GM23338 (cell line): Measurements from ENCODE around the gene ERGIC2. TPM values are rescaled to one million over a fixed set of nuclear protein-coding genes. Genes with fewer than 3 reads are reported as not detected.

Source experiments
- ATAC-seq: fragments of 200-7000 bp; cut with Tn5 transposase; 3 replicates; pipeline ENCODE4 v1.9.1; 2020
- DNase-seq: peaks from one replicate; pipeline ENCODE4 v3.0.0-alpha.2; 2015; ENCODE audit warnings: low spot score
- H2AFZ ChIP-seq: fragments of 200-600 bp; sonication (generic); 2 replicates; pipeline ENCODE4 v1.8.0; 2016; ENCODE audit warnings: antibody characterized with exemption, mild to moderate bottlenecking, moderate library complexity
- H3F3A ChIP-seq: fragments of 200-600 bp; sonication (generic); replicated peaks from 2 replicates; pipeline ENCODE4 v1.8.0; 2017; ENCODE audit warnings: antibody characterized with exemption, mixed run types, low read depth
- H3K27ac ChIP-seq: fragments of 200-600 bp; sonication (generic); 2 replicates; pipeline ENCODE4 v1.6.1; 2016; ENCODE audit warnings: low read depth
- H3K27me3 ChIP-seq: fragments of 200-600 bp; sonication (generic); 2 replicates; pipeline ENCODE4 v1.8.0; 2016; ENCODE audit warnings: mild to moderate bottlenecking, mixed run types, moderate library complexity; ENCODE audit not compliant: insufficient read depth
- H3K36me3 ChIP-seq: fragments of 200-600 bp; sonication (generic); 2 replicates; pipeline ENCODE4 v1.8.0; 2016; ENCODE audit warnings: mild to moderate bottlenecking; ENCODE audit not compliant: insufficient read depth
- H3K4me1 ChIP-seq: fragments of 200-600 bp; sonication (generic); 2 replicates; pipeline ENCODE4 v1.8.0; 2016; ENCODE audit warnings: mild to moderate bottlenecking, moderate library complexity; ENCODE audit not compliant: insufficient read depth
- H3K4me2 ChIP-seq: fragments of 200-600 bp; sonication (generic); 2 replicates; pipeline ENCODE4 v1.7.1; 2017; ENCODE audit warnings: mixed run types
- H3K4me3 ChIP-seq: fragments of 200-600 bp; sonication (generic); 2 replicates; pipeline ENCODE4 v1.6.1; 2016; ENCODE audit warnings: mixed run types
- H3K79me2 ChIP-seq: fragments of 200-600 bp; sonication (generic); replicated peaks from 2 replicates; pipeline ENCODE4 v1.8.0; 2017; ENCODE audit warnings: mild to moderate bottlenecking; ENCODE audit not compliant: insufficient read depth
- H3K9me2 ChIP-seq: fragments of 200-600 bp; sonication (generic); 2 replicates; pipeline ENCODE4 v1.8.0; 2017; ENCODE audit not compliant: insufficient read depth
- H4K20me1 ChIP-seq: fragments of 200-600 bp; sonication (generic); replicated peaks from 2 replicates; pipeline ENCODE4 v1.8.0; 2017; ENCODE audit warnings: mild to moderate bottlenecking; ENCODE audit not compliant: insufficient read depth
- H3K27ac Mint-ChIP-seq: 2 replicates; pipeline ENCODE4 v1.8.0; 2020; ENCODE audit warnings: inconsistent platforms, mild to moderate bottlenecking, moderate library complexity, mixed read lengths
- H3K27me3 Mint-ChIP-seq: 3 replicates; pipeline ENCODE4 v1.8.0; 2022; ENCODE audit warnings: low read depth, mild to moderate bottlenecking, moderate library complexity, mixed read lengths, inconsistent platforms; ENCODE audit not compliant: insufficient read depth, poor library complexity
- H3K36me3 Mint-ChIP-seq: 3 replicates; pipeline ENCODE4 v1.8.0; 2021; ENCODE audit warnings: low read depth, mild to moderate bottlenecking, inconsistent platforms, moderate library complexity, mixed read lengths
- H3K4me1 Mint-ChIP-seq: 3 replicates; pipeline ENCODE4 v1.8.0; 2020; ENCODE audit warnings: mild to moderate bottlenecking, inconsistent platforms, mixed read lengths
- H3K4me3 Mint-ChIP-seq: 3 replicates; pipeline ENCODE4 v1.8.0; 2021; ENCODE audit warnings: moderate library complexity, mild to moderate bottlenecking, inconsistent platforms, mixed read lengths
- H3K9me3 Mint-ChIP-seq: 3 replicates; pipeline ENCODE4 v1.8.0; 2020; ENCODE audit warnings: moderate library complexity, mild to moderate bottlenecking, inconsistent platforms, mixed read lengths
- CTCF ChIP-seq, 2 experiments: fragments of 200-600 bp in 1 of 2; sonication (generic) in 1 of 2; conservative IDR thresholded peaks; 2 replicates each; pipeline versions ENCODE4 v1.5.1 to v1.6.1; 2016 to 2017; ENCODE audit warnings: antibody characterized with exemption in 2 of 2, low read depth in 2 of 2, mild to moderate bottlenecking in 2 of 2, moderate library complexity in 1 of 2
- ETS1 ChIP-seq: IDR thresholded peaks from 2 replicates; pipeline ENCODE4 v1.6.1; 2016; ENCODE audit warnings: antibody characterized with exemption
- EZH2 ChIP-seq: fragments of 200-600 bp; sonication (generic); IDR thresholded peaks from one replicate; pipeline ENCODE4 v1.8.0; 2017; ENCODE audit warnings: antibody characterized with exemption, mild to moderate bottlenecking, low read depth; ENCODE audit not compliant: unreplicated experiment
- EZH2phosphoT487 ChIP-seq: fragments of 200-600 bp; sonication (generic); IDR thresholded peaks from one replicate; pipeline ENCODE4 v1.8.1; 2018; ENCODE audit warnings: antibody characterized with exemption; ENCODE audit not compliant: unreplicated experiment
- JUNB ChIP-seq: IDR thresholded peaks from one replicate; pipeline ENCODE4 v1.6.1; 2016; ENCODE audit warnings: antibody characterized with exemption; ENCODE audit not compliant: unreplicated experiment
- NANOG ChIP-seq: IDR thresholded peaks from 2 replicates; pipeline ENCODE4 v1.6.1; 2016; ENCODE audit warnings: antibody characterized with exemption, borderline replicate concordance
- POLR2AphosphoS5 ChIP-seq: IDR thresholded peaks from 2 replicates; pipeline ENCODE4 v1.6.1; 2016; ENCODE audit warnings: antibody characterized with exemption, low read depth
- REST ChIP-seq: IDR thresholded peaks from one replicate; pipeline ENCODE4 v1.6.1; 2018; ENCODE audit warnings: antibody characterized with exemption; ENCODE audit not compliant: unreplicated experiment
- STAT1 ChIP-seq: IDR thresholded peaks from one replicate; pipeline ENCODE4 v1.6.1; 2016; ENCODE audit warnings: antibody characterized with exemption; ENCODE audit not compliant: unreplicated experiment
- ZNF114 ChIP-seq: fragments of 250-450 bp; sonication (Bioruptor Pico); IDR thresholded peaks from 2 replicates; pipeline ENCODE4 v1.5.0; 2020; ENCODE audit warnings: mild to moderate bottlenecking, moderate library complexity
- ZNF331 ChIP-seq: fragments of 250-450 bp; sonication (Bioruptor Pico); IDR thresholded peaks from 2 replicates; pipeline ENCODE4 v1.5.0; 2020; ENCODE audit warnings: low read depth, mild to moderate bottlenecking, moderate library complexity
- ZNF462 ChIP-seq: fragments of 250-450 bp; sonication (Bioruptor Pico); IDR thresholded peaks from 2 replicates; pipeline ENCODE4 v1.5.0; 2020; ENCODE audit warnings: mild to moderate bottlenecking, moderate library complexity
- polyA plus RNA-seq: library from polyadenylated mRNA; unstranded; fragments of >200 nt; fragmentation: Nextera tagmentation; extraction: Ambion mirVana; gene quantifications from 2 replicates; pipeline ENCODE4 v1.2.1, GENCODE V29; 2016
- total RNA-seq: library from RNA; depleted of rRNA; stranded (reverse); fragments of >200 nt; shearing (Covaris generic); gene quantifications from 2 replicates; pipeline ENCODE4 v1.2.3, GENCODE V29; 2014

Gene ERGIC2
- total and polyA plus RNA-seq, 2 experiments from 2014 or later: 77.1 to 107 TPM

- TF ChIP-seq ZNF462 (CRISPR knock-in tag): no peak
- no peak for TF ChIP-seq EZH2phosphoT487
- TF ChIP-seq CTCF (conservative IDR thresholded peaks at IDR 0.05; ENCODE audit: low read depth in 2 of 2): no peak
These were observed 1.3 kb upstream of the ERGIC2 start (continued) for GRCh38 chr12:29382251-29382650.

GRCh38 chr12:29376118-29376517, 4.9 kb downstream of the ERGIC2 start:
- Mint-ChIP-seq H3K4me3 (no peak overlapping the region), H3K4me1 (peaks cover 9% of the 10 kb centered on the region; the same call in 2 of the 3 replicates), H3K36me3 (no peaks in the 10 kb centered on the region; the same call in 2 of the 3 replicates), H3K27ac (no peak overlapping the region), H3K27me3 (no peaks in the 10 kb centered on the region), H3K9me3 (no peaks in the 10 kb centered on the region)
- Histone ChIP-seq H4K20me1 (peaks cover 4% of the 10 kb centered on the region), H3K4me1 (no peaks in the 10 kb centered on the region), H3K79me2 (peaks cover 83% of the 10 kb centered on the region), H3K4me3 (no peak overlapping the region), H3K27me3 (no peaks in the 10 kb centered on the region), H3K36me3 (peaks cover 3% of the 10 kb centered on the region; the same call in 1 of the 2 replicates), H3K27ac (no peak overlapping the region), H3F3A (no peaks in the 10 kb centered on the region), H2AFZ (no peak overlapping the region), H3K9me2 (no peaks in the 10 kb centered on the region), H3K4me2 (no peak overlapping the region)
- ATAC-seq (no peak), DNase-seq (no peak)
- TF ChIP-seq REST (no peak), POLR2AphosphoS5 (no peak), EZH2phosphoT487 (no peak), NANOG (no peak), EZH2 (no peak), STAT1 (no peak), ZNF331 (no peak), ZNF114 (CRISPR knock-in tag) (no peak), ETS1 (no peak), JUNB (no peak)
